ENCODE measurements around the gene FAM229B.
"Not testable (repeated sequence)": the region's sequence is repeated elsewhere in the genome, so short reads cannot be mapped to it uniquely, and the experiment has no call there.

- TF ChIP-seq, protein P1, sequence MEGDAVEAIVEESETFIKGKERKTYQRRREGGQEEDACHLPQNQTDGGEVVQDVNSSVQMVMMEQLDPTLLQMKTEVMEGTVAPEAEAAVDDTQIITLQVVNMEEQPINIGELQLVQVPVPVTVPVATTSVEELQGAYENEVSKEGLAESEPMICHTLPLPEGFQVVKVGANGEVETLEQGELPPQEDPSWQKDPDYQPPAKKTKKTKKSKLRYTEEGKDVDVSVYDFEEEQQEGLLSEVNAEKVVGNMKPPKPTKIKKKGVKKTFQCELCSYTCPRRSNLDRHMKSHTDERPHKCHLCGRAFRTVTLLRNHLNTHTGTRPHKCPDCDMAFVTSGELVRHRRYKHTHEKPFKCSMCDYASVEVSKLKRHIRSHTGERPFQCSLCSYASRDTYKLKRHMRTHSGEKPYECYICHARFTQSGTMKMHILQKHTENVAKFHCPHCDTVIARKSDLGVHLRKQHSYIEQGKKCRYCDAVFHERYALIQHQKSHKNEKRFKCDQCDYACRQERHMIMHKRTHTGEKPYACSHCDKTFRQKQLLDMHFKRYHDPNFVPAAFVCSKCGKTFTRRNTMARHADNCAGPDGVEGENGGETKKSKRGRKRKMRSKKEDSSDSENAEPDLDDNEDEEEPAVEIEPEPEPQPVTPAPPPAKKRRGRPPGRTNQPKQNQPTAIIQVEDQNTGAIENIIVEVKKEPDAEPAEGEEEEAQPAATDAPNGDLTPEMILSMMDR (IDR thresholded peaks at IDR 0.05): not testable (repeated sequence)
- not testable (repeated sequence) for TF ChIP-seq POLR2A (IDR thresholded peaks at IDR 0.05)
Measured at GRCh38 chr6:112051251-112051740, 36.1 kb upstream of the FAM229B start.
